Endothelial cell of umbilical vein (primary cell): ENCODE results near the gene RENBP. TPM values are rescaled to one million over a fixed set of nuclear protein-coding genes. Genes with fewer than 3 reads are reported as not detected.

Source experiments
- BruUV-seq: library from RNA; stranded (reverse); fragments of 400-500 nt; replicated peaks from 2 replicates; lab custom pipeline; 2021; lab: Mats Ljungman, UMichigan
- CTCF ChIA-PET: fragments of 300-600, 350-600 bp; sonication (Branson Sonifier 250); formaldehyde crosslinking; loops from one replicate; lab custom pipeline; 2021; ENCODE audit warnings: antibody characterized with exemption, inconsistent platforms; lab: Charles Lee
- POLR2A ChIA-PET: fragments of 300-600, 350-600 bp; sonication (Branson Sonifier 250); formaldehyde crosslinking; loops from one replicate; lab custom pipeline; 2021; ENCODE audit warnings: antibody characterized with exemption, inconsistent platforms; lab: Charles Lee
- DNase-seq: peaks from one replicate; pipeline ENCODE4 v3.0.0-alpha.2; 2011; ENCODE audit warnings: low read depth, low spot score
- FAIRE-seq: peaks from 2 replicates; lab custom pipeline; 2011; peaks lifted over from hg19 to GRCh38; lab: Jason Lieb, UNC
- H2AFZ ChIP-seq: 2 replicates; pipeline ENCODE4 v1.6.0; 2012; ENCODE audit warnings: low read depth, low read length, control low read depth, inconsistent platforms
- H3K27ac ChIP-seq: 2 replicates; pipeline ENCODE4 v1.5.1; 2011; ENCODE audit warnings: low read depth, mild to moderate bottlenecking, control low read depth, low read length, moderate library complexity; ENCODE audit not compliant: insufficient read depth
- H3K27me3 ChIP-seq, 2 experiments: 2 replicates each; pipeline versions ENCODE4 v1.6.0 to v1.6.1; 2011; ENCODE audit warnings: low read length in 2 of 2, mixed read lengths in 1 of 2; ENCODE audit not compliant: control insufficient read depth in 2 of 2, insufficient read depth in 2 of 2
- H3K36me3 ChIP-seq, 2 experiments: 2 replicates in 1 of 2; 3 replicates in 1 of 2; pipeline ENCODE4 v1.5.1; 2011; ENCODE audit warnings: low read length in 2 of 2, mild to moderate bottlenecking in 1 of 2, moderate library complexity in 1 of 2; ENCODE audit not compliant: control insufficient read depth in 2 of 2, insufficient read depth in 2 of 2; ENCODE audit errors: extremely low read depth in 1 of 2
- H3K4me1 ChIP-seq: 3 replicates; pipeline ENCODE4 v1.5.1; 2011; ENCODE audit warnings: mild to moderate bottlenecking, low read length; ENCODE audit not compliant: control insufficient read depth, insufficient read depth; ENCODE audit errors: extremely low read depth
- H3K4me2 ChIP-seq: 2 replicates; pipeline ENCODE4 v1.6.1; 2011; ENCODE audit warnings: low read length, control low read depth, mixed read lengths; ENCODE audit not compliant: insufficient read depth
- H3K4me3 ChIP-seq, 3 experiments: fragments of 200-600 bp in 1 of 3; sonication (generic), shearing (Covaris generic) in 1 of 3; replicated peaks in 1 of 3; 2 replicates each; pipeline ENCODE4 v1.5.1; 2011 to 2016; ENCODE audit warnings: control low read depth in 3 of 3, low read length in 3 of 3, mild to moderate bottlenecking in 2 of 3, inconsistent platforms in 1 of 3, low read depth in 1 of 3, moderate library complexity in 1 of 3; ENCODE audit not compliant: insufficient read depth in 1 of 3
- H3K79me2 ChIP-seq: 2 replicates; pipeline ENCODE4 v1.6.0; 2012; ENCODE audit warnings: low read length, inconsistent platforms; ENCODE audit not compliant: control insufficient read depth, insufficient read depth
- H3K9ac ChIP-seq: replicated peaks from 2 replicates; pipeline ENCODE3; 2011; ENCODE audit warnings: low read length, control low read depth; ENCODE audit not compliant: insufficient read depth; ENCODE audit errors: extremely low read depth
- H3K9me1 ChIP-seq: replicated peaks from 3 replicates; pipeline ENCODE4 v1.6.0; 2011; ENCODE audit warnings: mild to moderate bottlenecking, low read length; ENCODE audit not compliant: control insufficient read depth, insufficient read depth; ENCODE audit errors: extremely low read depth
- H3K9me3 ChIP-seq: replicated peaks from 2 replicates; pipeline ENCODE4 v1.5.1; 2012; ENCODE audit warnings: low read length, inconsistent platforms; ENCODE audit not compliant: control insufficient read depth, insufficient read depth
- H4K20me1 ChIP-seq: replicated peaks from 2 replicates; pipeline ENCODE3; 2011; ENCODE audit warnings: mild to moderate bottlenecking, low read length; ENCODE audit not compliant: control insufficient read depth, insufficient read depth; ENCODE audit errors: extremely low read depth
- EZH2 ChIP-seq: IDR thresholded peaks from 2 replicates; pipeline ENCODE4 v1.6.1; 2012; ENCODE audit warnings: borderline replicate concordance, low read depth, mild to moderate bottlenecking, moderate library complexity, low read length, inconsistent platforms; ENCODE audit not compliant: severe bottlenecking
- FOS ChIP-seq: IDR thresholded peaks from 2 replicates; pipeline ENCODE4 v1.6.1; 2011; ENCODE audit warnings: mild to moderate bottlenecking, low read length, moderate library complexity, borderline replicate concordance; ENCODE audit not compliant: insufficient read depth
- GATA2 ChIP-seq: IDR thresholded peaks from 2 replicates; pipeline ENCODE4 v1.7.0; 2011; ENCODE audit warnings: low read depth, mild to moderate bottlenecking, moderate library complexity, mixed read lengths, low read length; ENCODE audit not compliant: insufficient read length, insufficient read depth
- JUN ChIP-seq: IDR thresholded peaks from 2 replicates; pipeline ENCODE4 v1.6.1; 2011; ENCODE audit warnings: borderline replicate concordance, low read depth; ENCODE audit not compliant: insufficient read length, insufficient read depth
- MYC ChIP-seq: IDR thresholded peaks from one replicate; pipeline ENCODE4 v1.6.1; 2011; ENCODE audit warnings: mild to moderate bottlenecking, low read depth, low read length
- POLR2A ChIP-seq: IDR thresholded peaks from 2 replicates; pipeline ENCODE4 v1.6.1; 2012; ENCODE audit warnings: low read depth, mild to moderate bottlenecking, control low read depth, low read length
- POLR2AphosphoS5 ChIP-seq: IDR thresholded peaks from 2 replicates; pipeline ENCODE4 v1.6.1; 2012; ENCODE audit warnings: low read depth, mild to moderate bottlenecking, control low read depth, low read length, moderate library complexity; ENCODE audit not compliant: insufficient read depth
- dilution Hi-C: fragments of 300-500 bp; cut with MboI; formaldehyde crosslinking; loops from one replicate; pipeline ENCODE4 v1.15.0; 2019; ENCODE audit warnings: low sequenced_read_pairs; ENCODE audit not compliant: extremely low pct_ligation_motif_present
- intact Hi-C: fragments of 100-400 bp; cut with micrococcal nuclease; formaldehyde crosslinking; loops from one replicate; pipeline ENCODE4 v1.10.0; 2022
- polyA plus RNA-seq, 4 experiments: library from polyadenylated mRNA; depleted of rRNA in 3 of 4; stranded (reverse) in 3 of 4; unstranded in 1 of 4; fragments of >200 nt; gene quantifications; 2 replicates each; pipeline versions ENCODE4 v1.2.1 to v1.2.3, GENCODE V29; 2011 to 2012; ENCODE audit warnings: missing spikeins in 1 of 4
- total RNA-seq: library from RNA; stranded (reverse); gene quantifications from 2 replicates; pipeline ENCODE4 v1.2.3, GENCODE V29; 2021
- TF ChIP-seq, protein P1 (sequence below): IDR thresholded peaks from 2 replicates; pipeline ENCODE4 v1.6.1; 2011; ENCODE audit not compliant: insufficient read depth, insufficient read length
- TF ChIP-seq, protein P2 (sequence below), 2 donors: IDR thresholded peaks; 1 replicate in 1 of 2; 2 replicates in 1 of 2; pipeline ENCODE4 v1.5.1; 2011; ENCODE audit warnings: low read length in 2 of 2, mild to moderate bottlenecking in 2 of 2, moderate library complexity in 2 of 2, control low read depth in 1 of 2, inconsistent platforms in 1 of 2, low read depth in 1 of 2; ENCODE audit not compliant: insufficient read depth in 1 of 2; ENCODE audit errors: extremely low read depth in 1 of 2

The RENBP gene
- total and polyA plus RNA-seq, 2 donors (not counting 3 experiments of a cell fraction or from before 2014, with no cell fraction given): 8.0 to 16.0 TPM

DNA sequence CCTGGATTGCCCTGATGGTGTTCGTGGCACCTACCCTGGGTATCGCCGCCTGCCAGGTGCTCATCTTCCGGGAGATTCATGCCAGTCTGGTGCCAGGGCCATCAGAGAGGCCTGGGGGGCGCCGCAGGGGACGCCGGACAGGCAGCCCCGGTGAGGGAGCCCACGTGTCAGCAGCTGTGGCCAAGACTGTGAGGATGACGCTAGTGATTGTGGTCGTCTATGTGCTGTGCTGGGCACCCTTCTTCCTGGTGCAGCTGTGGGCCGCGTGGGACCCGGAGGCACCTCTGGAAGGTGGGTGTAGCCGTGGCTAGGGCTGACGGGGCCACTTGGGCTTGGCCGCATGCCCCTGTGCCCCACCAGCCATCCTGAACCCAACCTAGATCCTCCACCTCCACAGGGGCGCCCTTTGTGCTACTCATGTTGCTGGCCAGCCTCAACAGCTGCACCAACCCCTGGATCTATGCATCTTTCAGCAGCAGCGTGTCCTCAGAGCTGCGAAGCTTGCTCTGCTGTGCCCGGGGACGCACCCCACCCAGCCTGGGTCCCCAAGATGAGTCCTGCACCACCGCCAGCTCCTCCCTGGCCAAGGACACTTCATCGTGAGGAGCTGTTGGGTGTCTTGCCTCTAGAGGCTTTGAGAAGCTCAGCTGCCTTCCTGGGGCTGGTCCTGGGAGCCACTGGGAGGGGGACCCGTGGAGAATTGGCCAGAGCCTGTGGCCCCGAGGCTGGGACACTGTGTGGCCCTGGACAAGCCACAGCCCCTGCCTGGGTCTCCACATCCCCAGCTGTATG is 38.1 kb downstream of the RENBP start:
- FAIRE-seq: no peak
- TF ChIP-seq FOS (no peak), POLR2AphosphoS5 (no peak), GATA2 (no peak), POLR2A (no peak), JUN (no peak), MYC (no peak), EZH2 (no peak)
- TF ChIP-seq, protein P1, sequence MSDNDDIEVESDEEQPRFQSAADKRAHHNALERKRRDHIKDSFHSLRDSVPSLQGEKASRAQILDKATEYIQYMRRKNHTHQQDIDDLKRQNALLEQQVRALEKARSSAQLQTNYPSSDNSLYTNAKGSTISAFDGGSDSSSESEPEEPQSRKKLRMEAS: no peak
- TF ChIP-seq, protein P2, sequence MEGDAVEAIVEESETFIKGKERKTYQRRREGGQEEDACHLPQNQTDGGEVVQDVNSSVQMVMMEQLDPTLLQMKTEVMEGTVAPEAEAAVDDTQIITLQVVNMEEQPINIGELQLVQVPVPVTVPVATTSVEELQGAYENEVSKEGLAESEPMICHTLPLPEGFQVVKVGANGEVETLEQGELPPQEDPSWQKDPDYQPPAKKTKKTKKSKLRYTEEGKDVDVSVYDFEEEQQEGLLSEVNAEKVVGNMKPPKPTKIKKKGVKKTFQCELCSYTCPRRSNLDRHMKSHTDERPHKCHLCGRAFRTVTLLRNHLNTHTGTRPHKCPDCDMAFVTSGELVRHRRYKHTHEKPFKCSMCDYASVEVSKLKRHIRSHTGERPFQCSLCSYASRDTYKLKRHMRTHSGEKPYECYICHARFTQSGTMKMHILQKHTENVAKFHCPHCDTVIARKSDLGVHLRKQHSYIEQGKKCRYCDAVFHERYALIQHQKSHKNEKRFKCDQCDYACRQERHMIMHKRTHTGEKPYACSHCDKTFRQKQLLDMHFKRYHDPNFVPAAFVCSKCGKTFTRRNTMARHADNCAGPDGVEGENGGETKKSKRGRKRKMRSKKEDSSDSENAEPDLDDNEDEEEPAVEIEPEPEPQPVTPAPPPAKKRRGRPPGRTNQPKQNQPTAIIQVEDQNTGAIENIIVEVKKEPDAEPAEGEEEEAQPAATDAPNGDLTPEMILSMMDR (IDR thresholded peaks at IDR 0.05; ENCODE audit: extremely low read depth in 1 of 2, insufficient read depth in 1 of 2, low read depth in 1 of 2, low read length in 2 of 2): no peak
- no peaks in the 10 kb centered on the region for H3K4me1 ChIP-seq
- no peaks in the 10 kb centered on the region for H3K9me3 ChIP-seq
- dilution Hi-C loops: no loop called here
- no peak overlapping the region for H3K9ac ChIP-seq
- H3K4me3 ChIP-seq: no peak overlapping the region
- H2AFZ ChIP-seq: no peak overlapping the region
- CTCF ChIA-PET: interaction anchor here (0.5 kb wide), 1 partner anchor 15 kb away, joined by 4 read pairs; no protein-coding TSS in a partner anchor
- no peaks in the 10 kb centered on the region for H3K27me3 ChIP-seq
- POLR2A ChIA-PET: no interaction called here
- no peaks in the 10 kb centered on the region for H3K9me1 ChIP-seq
- no peaks in the 10 kb centered on the region for H3K36me3 ChIP-seq
- no TSS peak for BruUV-seq
- H3K79me2 ChIP-seq: no peaks in the 10 kb centered on the region
- H3K4me2 ChIP-seq: no peak overlapping the region
- H3K27ac ChIP-seq: no peak overlapping the region
- no peak for DNase-seq
- intact Hi-C loops: no loop called here
- no peaks in the 10 kb centered on the region for H4K20me1 ChIP-seq
